Endothelial cell of umbilical vein (primary cell): ENCODE results near the gene RTL5. TPM values are rescaled to one million over a fixed set of nuclear protein-coding genes. Genes with fewer than 3 reads are reported as not detected.
A peak's percentile ranks its signal among the peaks of the same experiment; 100 is the strongest.

ENCODE experiments used
- BruUV-seq: library from RNA; stranded (reverse); fragments of 400-500 nt; replicated peaks from 2 replicates; lab custom pipeline; 2021; lab: Mats Ljungman, UMichigan
- CTCF ChIA-PET: fragments of 300-600, 350-600 bp; sonication (Branson Sonifier 250); formaldehyde crosslinking; loops from one replicate; lab custom pipeline; 2021; ENCODE audit warnings: antibody characterized with exemption, inconsistent platforms; lab: Charles Lee
- POLR2A ChIA-PET: fragments of 300-600, 350-600 bp; sonication (Branson Sonifier 250); formaldehyde crosslinking; loops from one replicate; lab custom pipeline; 2021; ENCODE audit warnings: antibody characterized with exemption, inconsistent platforms; lab: Charles Lee
- DNase-seq: peaks from one replicate; pipeline ENCODE4 v3.0.0-alpha.2; 2011; ENCODE audit warnings: low read depth, low spot score
- FAIRE-seq: peaks from 2 replicates; lab custom pipeline; 2011; peaks lifted over from hg19 to GRCh38; lab: Jason Lieb, UNC
- H2AFZ ChIP-seq: 2 replicates; pipeline ENCODE4 v1.6.0; 2012; ENCODE audit warnings: low read depth, low read length, control low read depth, inconsistent platforms
- H3K27ac ChIP-seq: 2 replicates; pipeline ENCODE4 v1.5.1; 2011; ENCODE audit warnings: low read depth, mild to moderate bottlenecking, control low read depth, low read length, moderate library complexity; ENCODE audit not compliant: insufficient read depth
- H3K27me3 ChIP-seq, 2 experiments: 2 replicates each; pipeline versions ENCODE4 v1.6.0 to v1.6.1; 2011; ENCODE audit warnings: low read length in 2 of 2, mixed read lengths in 1 of 2; ENCODE audit not compliant: control insufficient read depth in 2 of 2, insufficient read depth in 2 of 2
- H3K36me3 ChIP-seq, 2 experiments: 2 replicates in 1 of 2; 3 replicates in 1 of 2; pipeline ENCODE4 v1.5.1; 2011; ENCODE audit warnings: low read length in 2 of 2, mild to moderate bottlenecking in 1 of 2, moderate library complexity in 1 of 2; ENCODE audit not compliant: control insufficient read depth in 2 of 2, insufficient read depth in 2 of 2; ENCODE audit errors: extremely low read depth in 1 of 2
- H3K4me1 ChIP-seq: 3 replicates; pipeline ENCODE4 v1.5.1; 2011; ENCODE audit warnings: mild to moderate bottlenecking, low read length; ENCODE audit not compliant: control insufficient read depth, insufficient read depth; ENCODE audit errors: extremely low read depth
- H3K4me2 ChIP-seq: 2 replicates; pipeline ENCODE4 v1.6.1; 2011; ENCODE audit warnings: low read length, control low read depth, mixed read lengths; ENCODE audit not compliant: insufficient read depth
- H3K4me3 ChIP-seq, 3 experiments: fragments of 200-600 bp in 1 of 3; sonication (generic), shearing (Covaris generic) in 1 of 3; replicated peaks in 1 of 3; 2 replicates each; pipeline ENCODE4 v1.5.1; 2011 to 2016; ENCODE audit warnings: control low read depth in 3 of 3, low read length in 3 of 3, mild to moderate bottlenecking in 2 of 3, inconsistent platforms in 1 of 3, low read depth in 1 of 3, moderate library complexity in 1 of 3; ENCODE audit not compliant: insufficient read depth in 1 of 3
- H3K79me2 ChIP-seq: 2 replicates; pipeline ENCODE4 v1.6.0; 2012; ENCODE audit warnings: low read length, inconsistent platforms; ENCODE audit not compliant: control insufficient read depth, insufficient read depth
- H3K9ac ChIP-seq: replicated peaks from 2 replicates; pipeline ENCODE3; 2011; ENCODE audit warnings: low read length, control low read depth; ENCODE audit not compliant: insufficient read depth; ENCODE audit errors: extremely low read depth
- H3K9me1 ChIP-seq: replicated peaks from 3 replicates; pipeline ENCODE4 v1.6.0; 2011; ENCODE audit warnings: mild to moderate bottlenecking, low read length; ENCODE audit not compliant: control insufficient read depth, insufficient read depth; ENCODE audit errors: extremely low read depth
- H3K9me3 ChIP-seq: replicated peaks from 2 replicates; pipeline ENCODE4 v1.5.1; 2012; ENCODE audit warnings: low read length, inconsistent platforms; ENCODE audit not compliant: control insufficient read depth, insufficient read depth
- H4K20me1 ChIP-seq: replicated peaks from 2 replicates; pipeline ENCODE3; 2011; ENCODE audit warnings: mild to moderate bottlenecking, low read length; ENCODE audit not compliant: control insufficient read depth, insufficient read depth; ENCODE audit errors: extremely low read depth
- CTCF ChIP-seq, 2 donors: IDR thresholded peaks; 1 replicate in 1 of 2; 2 replicates in 1 of 2; pipeline ENCODE4 v1.5.1; 2011; ENCODE audit warnings: low read length in 2 of 2, mild to moderate bottlenecking in 2 of 2, moderate library complexity in 2 of 2, control low read depth in 1 of 2, inconsistent platforms in 1 of 2, low read depth in 1 of 2; ENCODE audit not compliant: insufficient read depth in 1 of 2; ENCODE audit errors: extremely low read depth in 1 of 2
- EZH2 ChIP-seq: IDR thresholded peaks from 2 replicates; pipeline ENCODE4 v1.6.1; 2012; ENCODE audit warnings: borderline replicate concordance, low read depth, mild to moderate bottlenecking, moderate library complexity, low read length, inconsistent platforms; ENCODE audit not compliant: severe bottlenecking
- FOS ChIP-seq: IDR thresholded peaks from 2 replicates; pipeline ENCODE4 v1.6.1; 2011; ENCODE audit warnings: mild to moderate bottlenecking, low read length, moderate library complexity, borderline replicate concordance; ENCODE audit not compliant: insufficient read depth
- GATA2 ChIP-seq: IDR thresholded peaks from 2 replicates; pipeline ENCODE4 v1.7.0; 2011; ENCODE audit warnings: low read depth, mild to moderate bottlenecking, moderate library complexity, mixed read lengths, low read length; ENCODE audit not compliant: insufficient read length, insufficient read depth
- JUN ChIP-seq: IDR thresholded peaks from 2 replicates; pipeline ENCODE4 v1.6.1; 2011; ENCODE audit warnings: borderline replicate concordance, low read depth; ENCODE audit not compliant: insufficient read length, insufficient read depth
- MYC ChIP-seq: IDR thresholded peaks from one replicate; pipeline ENCODE4 v1.6.1; 2011; ENCODE audit warnings: mild to moderate bottlenecking, low read depth, low read length
- dilution Hi-C: fragments of 300-500 bp; cut with MboI; formaldehyde crosslinking; loops from one replicate; pipeline ENCODE4 v1.15.0; 2019; ENCODE audit warnings: low sequenced_read_pairs; ENCODE audit not compliant: extremely low pct_ligation_motif_present
- intact Hi-C: fragments of 100-400 bp; cut with micrococcal nuclease; formaldehyde crosslinking; loops from one replicate; pipeline ENCODE4 v1.10.0; 2022
- polyA plus RNA-seq, 4 experiments: library from polyadenylated mRNA; depleted of rRNA in 3 of 4; stranded (reverse) in 3 of 4; unstranded in 1 of 4; fragments of >200 nt; gene quantifications; 2 replicates each; pipeline versions ENCODE4 v1.2.1 to v1.2.3, GENCODE V29; 2011 to 2012; ENCODE audit warnings: missing spikeins in 1 of 4
- total RNA-seq: library from RNA; stranded (reverse); gene quantifications from 2 replicates; pipeline ENCODE4 v1.2.3, GENCODE V29; 2021
- TF ChIP-seq, protein P1 (sequence below): IDR thresholded peaks from 2 replicates; pipeline ENCODE4 v1.6.1; 2011; ENCODE audit not compliant: insufficient read depth, insufficient read length

The RTL5 gene
- total and polyA plus RNA-seq, 2 donors (not counting 3 experiments of a cell fraction or from before 2014, with no cell fraction given) = 1.0 to 1.7 TPM

GRCh38 chrX:72128183-72128834, 3.4 kb downstream of the RTL5 start:
- H3K9ac ChIP-seq = no peak overlapping the region
- no peaks in the 10 kb centered on the region for H3K9me3 ChIP-seq
- BruUV-seq = no TSS peak
- no peak overlapping the region for H3K4me2 ChIP-seq
- dilution Hi-C loops (no loop called here), intact Hi-C loops (loop anchor here (5.0 kb wide), 1 partner anchor 54 kb away; the partner anchor contains the start of gene PIN4)
- H3K27me3 ChIP-seq = no peaks in the 10 kb centered on the region
- H3K9me1 ChIP-seq = no peaks in the 10 kb centered on the region
- CTCF ChIA-PET = interaction anchor here (1.0 to 8.0 kb wide), 4 partner anchors 103 to 130 kb away, joined by 3 to 122 read pairs (median 18); no protein-coding TSS in a partner anchor
- H3K4me1 ChIP-seq = peaks cover 46% of the 10 kb centered on the region
- POLR2A ChIA-PET = no interaction called here
- H3K36me3 ChIP-seq = peaks cover 2 to 4% of the 10 kb centered on the region in 2 experiments
- H2AFZ ChIP-seq = no peak overlapping the region
- no peak overlapping the region for H3K27ac ChIP-seq
- H4K20me1 ChIP-seq = no peaks in the 10 kb centered on the region
- H3K4me3 ChIP-seq = no peak overlapping the region
- DNase-seq (no peak), FAIRE-seq (no peak)
- H3K79me2 ChIP-seq = peaks cover 12% of the 10 kb centered on the region
- TF ChIP-seq EZH2 (no peak), MYC (no peak), FOS (no peak), GATA2 (no peak)
- TF ChIP-seq, protein P1, sequence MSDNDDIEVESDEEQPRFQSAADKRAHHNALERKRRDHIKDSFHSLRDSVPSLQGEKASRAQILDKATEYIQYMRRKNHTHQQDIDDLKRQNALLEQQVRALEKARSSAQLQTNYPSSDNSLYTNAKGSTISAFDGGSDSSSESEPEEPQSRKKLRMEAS = no peak

GRCh38 chrX:72127332-72127731, 4.4 kb downstream of the RTL5 start:
- peak; percentile 16 for DNase-seq
- Histone ChIP-seq H3K9me1 (no peaks in the 10 kb centered on the region), H3K9me3 (no peaks in the 10 kb centered on the region), H3K4me1 (peaks cover 51% of the 10 kb centered on the region), H3K27me3 (no peaks in the 10 kb centered on the region), H3K4me3 (no peak overlapping the region), H3K79me2 (peaks cover 20% of the 10 kb centered on the region), H2AFZ (no peak overlapping the region), H3K27ac (no peak overlapping the region), H3K4me2 (no peak overlapping the region), H4K20me1 (no peaks in the 10 kb centered on the region), H3K36me3 (no peaks in the 10 kb centered on the region), H3K9ac (no peak overlapping the region)
- intact Hi-C loops (loop anchor here (2.0 to 5.0 kb wide), 3 partner anchors 55 to 269 kb away; partner anchors contain the start of gene PIN4), dilution Hi-C loops (no loop called here)
- ChIA-PET POLR2A (no interaction called here), CTCF (interaction anchor here (1.0 to 8.0 kb wide), 7 partner anchors 47 to 129 kb away, joined by 3 to 122 read pairs (median 7); partner anchors contain the start of gene PIN4)
- BruUV-seq = no TSS peak
- no peak for FAIRE-seq
- no peak for TF ChIP-seq GATA2
- TF ChIP-seq JUN = no peak
- no peak for TF ChIP-seq CTCF (IDR thresholded peaks at IDR 0.05; ENCODE audit: extremely low read depth in 1 of 2, insufficient read depth in 1 of 2, low read depth in 1 of 2, low read length in 2 of 2)
